Measurements from ENCODE around the gene OMA1. TPM values are rescaled to one million over a fixed set of nuclear protein-coding genes. Genes with fewer than 3 reads are reported as not detected.

The OMA1 gene
- total RNA-seq = 10 to 100 TPM; 15.4 to 16.6 TPM

DNA sequence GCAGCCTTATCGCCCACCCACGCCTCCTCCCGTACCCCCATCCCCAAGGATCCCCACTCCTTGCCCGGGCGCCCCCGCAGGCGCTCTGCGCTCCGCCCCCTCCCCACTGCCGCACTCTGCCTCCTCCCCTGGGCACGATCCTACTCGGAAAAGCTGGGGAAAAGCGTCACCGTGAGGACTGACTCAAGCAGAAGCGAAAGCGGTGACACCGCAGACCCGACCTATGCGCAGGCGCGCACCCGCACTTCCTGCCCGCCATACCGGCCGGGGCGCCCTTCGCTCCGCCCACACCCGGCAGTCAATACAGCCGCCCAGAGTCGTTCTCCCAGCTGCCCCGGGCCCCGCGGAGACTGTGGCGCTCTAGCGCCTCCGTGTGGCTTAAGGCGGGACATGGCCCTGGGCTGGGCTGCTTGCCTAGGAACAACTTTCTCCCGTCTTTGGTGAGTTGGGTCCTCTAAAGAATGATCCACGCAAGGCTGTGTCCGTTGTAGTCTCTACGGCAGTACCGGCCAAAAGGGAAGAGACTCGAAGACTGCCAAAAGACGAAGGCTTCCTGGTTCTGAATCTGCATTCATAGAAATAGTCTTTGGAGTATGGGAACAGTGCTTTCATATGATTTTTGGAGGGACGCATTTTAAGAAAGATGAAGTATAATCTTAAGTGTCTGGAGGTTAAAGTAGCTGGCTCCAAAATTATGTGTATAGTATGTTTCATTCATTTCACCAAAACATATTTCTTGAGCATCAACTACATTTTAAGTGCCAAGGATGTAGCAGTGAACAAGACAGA lies at the start of gene OMA1:
OMA1 (minus strand) TSS at position 207 of the 789 bp plus-strand sequence. CDS start 7,432 bp downstream, outside the sequence.
- H3K27me3 Mint-ChIP-seq (ENCODE audit: low read depth) = no peaks in the 10 kb centered on the region
- no peaks in the 10 kb centered on the region for H3K9me3 Mint-ChIP-seq
- peak within 1 kb of the TSS; percentile 97 for H3K27ac Mint-ChIP-seq
- intact Hi-C loops (cut with micrococcal nuclease) = loop anchor here (1.0 to 5.0 kb wide), 14 partner anchors 22 to 1268 kb away; partner anchors contain the start of genes HOOK1, JUN and MYSM1
- H3K4me1 Mint-ChIP-seq (ENCODE audit: low read depth) = peaks cover 13% of the 10 kb centered on the region
- CTCF ChIA-PET = interaction anchor here (0.7 to 5.7 kb wide), 9 partner anchors 8 to 689 kb away, joined by 3 to 62 read pairs (median 3); no protein-coding TSS in a partner anchor
- H3K4me3 Mint-ChIP-seq = peak within 1 kb of the TSS; percentile 91
- H3K36me3 Mint-ChIP-seq (ENCODE audit: low read depth) = peaks cover 3% of the 10 kb centered on the region
- peak; percentile 98 for DNase-seq

DNA sequence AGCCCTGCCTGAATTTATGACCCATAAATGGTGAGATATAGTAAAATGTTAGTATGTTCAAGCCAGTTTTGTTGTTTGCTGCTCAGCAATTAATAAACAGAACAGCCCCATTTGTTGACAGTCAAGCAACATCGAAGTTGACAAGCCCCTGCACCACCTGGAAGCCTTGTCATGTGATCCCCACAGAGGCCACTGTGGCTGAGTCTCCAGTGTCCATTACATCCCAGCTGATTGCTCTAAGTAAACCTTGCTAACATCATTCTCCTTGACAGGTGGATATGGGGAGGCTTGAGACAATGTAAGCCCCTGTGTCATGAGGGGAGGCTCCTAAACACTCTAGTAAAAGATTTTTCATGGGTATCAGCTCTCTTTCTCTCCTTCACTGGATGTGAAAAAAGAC lies 48.0 kb upstream of the OMA1 start:
- CTCF ChIA-PET = no interaction called here
- H3K27ac Mint-ChIP-seq = no peak overlapping the region
- DNase-seq = no peak
- no peaks in the 10 kb centered on the region for H3K9me3 Mint-ChIP-seq
- H3K4me1 Mint-ChIP-seq (ENCODE audit: low read depth) = no peaks in the 10 kb centered on the region
- no peak overlapping the region for H3K4me3 Mint-ChIP-seq
- H3K36me3 Mint-ChIP-seq (ENCODE audit: low read depth) = no peaks in the 10 kb centered on the region
- intact Hi-C loops (cut with micrococcal nuclease) = no loop called here
- H3K27me3 Mint-ChIP-seq (ENCODE audit: low read depth) = peaks cover 32% of the 10 kb centered on the region

DNA sequence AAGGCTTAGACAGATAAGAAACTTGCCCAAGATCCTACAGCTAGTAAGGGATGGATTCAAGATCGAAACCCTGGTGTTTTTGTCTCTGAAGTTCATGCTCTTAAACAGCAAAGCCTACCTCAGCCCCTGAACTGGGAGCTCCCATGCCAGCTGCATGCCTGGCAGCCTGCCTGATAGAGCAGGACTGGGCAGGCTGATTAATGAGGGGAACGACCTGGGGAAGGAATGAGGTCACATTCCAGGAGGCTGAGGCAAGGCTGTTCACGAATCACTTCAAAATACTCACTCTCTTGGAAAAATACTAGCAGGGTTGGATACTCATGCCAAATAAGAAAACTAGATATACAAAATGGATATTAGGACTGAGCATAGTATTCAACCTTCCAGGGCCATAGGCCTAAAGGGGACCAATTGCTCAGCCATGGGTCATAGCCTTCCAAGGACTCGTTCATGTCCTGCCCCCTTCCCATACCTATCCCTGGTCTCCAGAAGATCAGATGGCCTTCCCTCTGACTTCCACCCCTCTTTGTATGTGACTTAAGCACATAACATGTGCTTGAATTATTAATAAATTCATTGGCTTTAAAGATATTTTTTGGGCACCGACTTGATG lies 46.1 kb upstream of the OMA1 start:
- Mint-ChIP-seq H3K9me3 (no peaks in the 10 kb centered on the region), H3K36me3 (ENCODE audit: low read depth) (no peaks in the 10 kb centered on the region), H3K27me3 (ENCODE audit: low read depth) (peaks cover 21% of the 10 kb centered on the region), H3K4me3 (no peak overlapping the region), H3K27ac (no peak overlapping the region), H3K4me1 (ENCODE audit: low read depth) (no peaks in the 10 kb centered on the region)
- CTCF ChIA-PET = no interaction called here
- intact Hi-C loops (cut with micrococcal nuclease) = no loop called here
- DNase-seq = no peak

DNA sequence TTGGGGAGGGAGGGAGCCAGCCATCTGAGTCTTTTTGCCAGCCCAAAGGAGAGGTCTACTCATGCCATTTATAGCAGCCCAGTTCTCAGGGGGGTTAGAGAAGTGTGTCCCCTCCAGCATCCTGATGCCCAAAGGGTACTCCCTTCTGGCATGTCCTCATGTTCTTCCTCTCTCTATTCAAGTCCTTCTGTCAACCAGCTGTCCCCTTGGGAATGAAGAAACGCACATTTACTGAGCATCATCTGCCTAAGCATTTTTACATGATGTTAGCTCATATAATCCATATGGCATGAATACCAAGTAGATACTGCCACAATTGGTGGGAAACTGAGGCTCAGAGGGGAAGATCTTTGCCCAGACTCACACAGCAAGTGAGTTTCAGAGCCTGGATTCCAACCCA lies 45.3 kb upstream of the OMA1 start:
- H3K27ac Mint-ChIP-seq = no peak overlapping the region
- no peaks in the 10 kb centered on the region for H3K36me3 Mint-ChIP-seq (ENCODE audit: low read depth)
- CTCF ChIA-PET = no interaction called here

DNA sequence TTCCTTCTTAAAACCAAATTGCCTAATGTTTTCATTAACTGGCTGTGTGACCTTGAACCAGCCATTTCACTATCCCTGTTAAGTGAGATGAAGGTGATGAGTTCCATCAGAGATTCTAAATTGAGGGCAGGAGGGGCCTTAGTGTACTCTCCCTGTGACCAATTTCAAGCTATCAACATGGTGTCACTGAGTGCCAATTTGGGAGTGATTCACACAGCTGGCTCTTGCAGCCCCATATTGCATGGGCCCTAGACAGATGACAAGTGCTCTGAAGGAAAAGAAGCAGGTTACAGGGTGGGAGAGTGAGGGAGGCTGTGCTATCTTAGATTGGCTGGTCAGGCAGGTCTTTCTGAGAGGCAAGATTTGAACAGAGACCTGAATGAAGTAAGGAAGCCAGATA lies 43.5 kb upstream of the OMA1 start:
- DNase-seq = no peak
- intact Hi-C loops (cut with micrococcal nuclease) = no loop called here
- H3K36me3 Mint-ChIP-seq (ENCODE audit: low read depth) = no peaks in the 10 kb centered on the region
- H3K27me3 Mint-ChIP-seq (ENCODE audit: low read depth) = peaks cover 25% of the 10 kb centered on the region
- CTCF ChIA-PET = no interaction called here
- no peaks in the 10 kb centered on the region for H3K9me3 Mint-ChIP-seq
- no peaks in the 10 kb centered on the region for H3K4me1 Mint-ChIP-seq (ENCODE audit: low read depth)
- no peak overlapping the region for H3K4me3 Mint-ChIP-seq
- H3K27ac Mint-ChIP-seq = no peak overlapping the region

More for the DNA sequence above, 45.3 kb upstream of the OMA1 start:
- no peaks in the 10 kb centered on the region for H3K9me3 Mint-ChIP-seq
- no peak for DNase-seq
- H3K4me3 Mint-ChIP-seq = no peak overlapping the region
- H3K4me1 Mint-ChIP-seq (ENCODE audit: low read depth) = no peaks in the 10 kb centered on the region
- peaks cover 15% of the 10 kb centered on the region for H3K27me3 Mint-ChIP-seq (ENCODE audit: low read depth)
- intact Hi-C loops (cut with micrococcal nuclease) = no loop called here

DNA sequence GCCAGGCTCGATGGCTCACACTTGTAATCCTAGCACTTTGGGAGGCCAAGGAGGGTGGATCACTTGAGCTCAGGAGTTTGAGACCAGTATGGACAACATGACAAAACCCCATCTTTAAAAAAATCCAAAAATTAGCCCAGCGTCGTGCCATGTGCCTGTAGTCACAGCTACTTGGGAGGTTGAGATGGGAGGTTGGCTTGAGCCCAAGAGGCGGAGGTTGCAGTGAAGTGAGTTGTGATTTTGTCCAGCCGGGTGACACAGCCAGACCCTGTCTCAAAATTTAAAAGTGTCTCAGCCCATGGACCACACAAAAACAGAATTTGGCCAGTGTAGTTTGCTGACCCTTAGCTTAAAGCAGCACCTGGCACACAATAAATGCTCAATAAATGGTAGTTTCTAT lies 41.9 kb upstream of the OMA1 start:
- no peak overlapping the region for H3K4me3 Mint-ChIP-seq
- CTCF ChIA-PET = no interaction called here
- no peaks in the 10 kb centered on the region for H3K36me3 Mint-ChIP-seq (ENCODE audit: low read depth)
- no peak for DNase-seq
- intact Hi-C loops (cut with micrococcal nuclease) = no loop called here
- H3K4me1 Mint-ChIP-seq (ENCODE audit: low read depth) = peaks cover 9% of the 10 kb centered on the region
- no peaks in the 10 kb centered on the region for H3K9me3 Mint-ChIP-seq
- H3K27me3 Mint-ChIP-seq (ENCODE audit: low read depth) = peaks cover 33% of the 10 kb centered on the region
- no peak overlapping the region for H3K27ac Mint-ChIP-seq

DNA sequence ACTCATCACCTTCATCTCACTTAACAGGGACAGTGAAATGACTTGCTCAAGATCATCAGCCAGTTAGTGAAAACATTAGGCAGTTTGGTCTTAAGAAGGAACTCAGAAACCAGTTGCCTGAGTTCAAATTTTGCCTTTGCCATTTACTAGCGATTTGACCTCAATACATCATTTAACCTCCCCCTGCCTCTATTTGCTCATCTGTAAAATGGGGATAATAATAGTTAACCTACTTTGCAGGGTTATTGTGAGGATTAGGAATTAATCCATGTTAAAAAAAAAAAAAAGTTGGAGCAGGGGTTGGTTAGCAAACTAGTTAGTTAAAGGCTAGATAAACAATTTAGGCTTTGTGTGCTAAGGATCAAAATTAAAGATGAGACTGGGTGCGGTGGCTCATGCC lies 41.1 kb upstream of the OMA1 start:
- peaks cover 9% of the 10 kb centered on the region for H3K4me1 Mint-ChIP-seq (ENCODE audit: low read depth)
- CTCF ChIA-PET = no interaction called here
- no peak overlapping the region for H3K27ac Mint-ChIP-seq
- H3K27me3 Mint-ChIP-seq (ENCODE audit: low read depth) = peaks cover 30% of the 10 kb centered on the region
- no peak for DNase-seq
- intact Hi-C loops (cut with micrococcal nuclease) = no loop called here
- H3K9me3 Mint-ChIP-seq = no peaks in the 10 kb centered on the region
- no peaks in the 10 kb centered on the region for H3K36me3 Mint-ChIP-seq (ENCODE audit: low read depth)
- H3K4me3 Mint-ChIP-seq = no peak overlapping the region

DNA sequence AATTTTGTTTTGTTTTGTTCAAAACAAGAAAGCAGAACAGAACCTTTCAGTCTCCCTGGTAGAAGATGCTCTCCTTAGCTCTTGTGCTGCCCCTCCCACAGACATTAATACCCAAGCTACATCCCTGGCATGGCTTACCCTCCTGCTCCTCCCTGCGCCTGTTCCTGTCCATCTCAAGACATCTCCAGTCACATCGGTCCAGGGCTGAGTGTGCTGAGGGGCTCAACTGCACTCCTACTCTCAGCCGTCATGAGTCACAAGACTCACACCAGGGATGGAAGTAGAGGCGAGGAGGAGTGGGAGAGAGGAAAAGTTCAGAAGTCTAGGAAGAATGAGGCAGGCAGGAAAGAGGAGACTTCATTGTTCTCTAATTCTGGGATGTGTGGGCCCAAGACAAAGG lies 39.7 kb upstream of the OMA1 start:
- Mint-ChIP-seq H3K9me3 (no peaks in the 10 kb centered on the region), H3K4me3 (no peak overlapping the region), H3K4me1 (ENCODE audit: low read depth) (peaks cover 9% of the 10 kb centered on the region), H3K27me3 (ENCODE audit: low read depth) (peaks cover 31% of the 10 kb centered on the region), H3K36me3 (ENCODE audit: low read depth) (no peaks in the 10 kb centered on the region), H3K27ac (no peak overlapping the region)
- DNase-seq = no peak
- intact Hi-C loops (cut with micrococcal nuclease) = no loop called here
- CTCF ChIA-PET = no interaction called here

DNA sequence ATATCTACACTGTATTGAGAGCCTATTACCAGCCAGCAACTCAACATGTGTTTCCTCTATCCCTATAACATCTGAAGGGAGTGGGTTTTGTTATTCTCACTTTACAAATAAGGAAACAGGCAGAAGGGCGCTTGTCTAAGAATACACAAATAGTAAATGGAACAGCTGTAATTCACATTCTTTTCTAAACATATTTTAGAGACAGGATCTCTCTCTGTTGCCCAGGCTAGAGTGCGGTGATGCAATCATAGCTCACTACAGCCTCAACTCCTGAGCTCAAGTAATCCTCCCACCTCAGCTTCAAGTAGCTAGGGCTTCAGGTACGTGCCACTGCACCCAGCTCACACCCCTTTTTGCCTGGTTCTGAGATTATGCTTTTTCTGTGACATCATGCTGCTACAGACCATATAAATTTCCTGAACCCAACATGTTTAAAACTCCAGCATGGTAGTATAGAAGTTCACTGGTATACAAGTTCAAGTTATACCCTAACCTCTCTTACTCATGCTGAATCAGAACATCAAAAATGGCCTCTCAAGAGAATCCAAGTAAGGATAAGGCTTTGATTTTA lies 39.1 kb upstream of the OMA1 start:
- Mint-ChIP-seq H3K4me3 (no peak overlapping the region), H3K27me3 (ENCODE audit: low read depth) (peaks cover 36% of the 10 kb centered on the region), H3K36me3 (ENCODE audit: low read depth) (no peaks in the 10 kb centered on the region), H3K27ac (no peak overlapping the region), H3K4me1 (ENCODE audit: low read depth) (peaks cover 9% of the 10 kb centered on the region), H3K9me3 (no peaks in the 10 kb centered on the region)
- intact Hi-C loops (cut with micrococcal nuclease) = no loop called here
- CTCF ChIA-PET = no interaction called here
- DNase-seq = no peak

DNA sequence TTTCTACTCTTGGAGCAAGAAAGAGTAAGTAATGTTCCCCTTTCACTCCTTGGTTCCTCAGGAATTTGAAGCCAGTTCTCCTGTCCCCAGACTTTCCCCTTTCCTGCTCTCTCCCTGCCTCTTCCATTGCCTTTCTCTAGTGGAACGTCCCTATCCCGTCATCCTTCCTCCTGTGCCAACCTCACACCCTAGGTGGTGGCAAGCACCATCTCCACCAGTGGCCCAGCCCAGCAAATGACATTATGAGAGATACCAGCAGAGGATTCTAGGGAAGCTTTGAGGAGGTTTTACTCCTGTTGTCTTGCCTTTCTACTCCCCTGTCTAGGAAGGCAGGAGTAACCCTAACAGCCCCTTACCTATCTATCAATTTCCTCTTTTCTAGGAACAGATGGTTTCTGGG lies 38.6 kb upstream of the OMA1 start:
- Mint-ChIP-seq H3K36me3 (ENCODE audit: low read depth) (no peaks in the 10 kb centered on the region), H3K4me1 (ENCODE audit: low read depth) (peaks cover 9% of the 10 kb centered on the region), H3K9me3 (no peaks in the 10 kb centered on the region), H3K27ac (no peak overlapping the region), H3K4me3 (no peak overlapping the region), H3K27me3 (ENCODE audit: low read depth) (peaks cover 37% of the 10 kb centered on the region)
- CTCF ChIA-PET = no interaction called here
- intact Hi-C loops (cut with micrococcal nuclease) = no loop called here
- no peak for DNase-seq

DNA sequence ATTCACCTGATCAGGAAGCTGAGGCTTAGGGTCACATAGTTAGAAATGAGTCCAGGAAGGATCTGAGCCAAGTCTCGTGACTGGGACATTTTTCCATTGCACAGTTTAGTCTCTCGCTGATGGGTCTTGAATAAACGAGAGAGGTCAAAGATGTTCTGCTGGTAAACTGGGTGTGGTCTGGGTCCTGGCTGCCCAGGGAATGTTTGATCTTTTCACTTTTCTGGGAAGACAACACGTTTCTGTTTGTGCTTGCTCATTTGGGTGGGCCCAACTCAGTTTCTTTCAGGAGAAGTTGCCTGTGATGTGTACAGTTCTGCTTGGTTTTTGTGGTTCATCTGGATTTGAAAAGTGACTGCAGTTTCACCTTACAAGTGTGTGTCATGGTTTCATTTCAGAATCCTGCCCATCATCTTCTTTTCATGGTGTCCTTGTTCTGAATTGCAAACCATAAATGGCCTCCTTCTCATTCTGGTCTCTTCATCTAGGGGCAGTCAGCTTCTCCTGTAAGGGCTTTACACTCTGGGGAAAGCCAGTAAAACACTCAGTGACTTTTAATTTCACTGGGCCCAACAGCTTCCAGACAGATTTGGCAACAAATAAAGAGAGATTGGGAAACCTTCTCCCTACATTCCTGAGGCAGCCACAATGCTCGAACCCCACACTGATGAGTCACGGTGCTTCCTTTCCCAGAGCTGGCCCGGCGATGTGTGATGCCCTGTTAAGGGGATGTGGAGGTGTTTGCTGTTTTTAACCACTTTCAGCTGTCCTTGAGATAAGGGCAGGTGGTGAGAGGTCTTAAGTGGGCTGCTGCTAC lies 37.8 kb upstream of the OMA1 start:
- no peaks in the 10 kb centered on the region for H3K36me3 Mint-ChIP-seq (ENCODE audit: low read depth)
- H3K27me3 Mint-ChIP-seq (ENCODE audit: low read depth) = peaks cover 43% of the 10 kb centered on the region
- H3K4me3 Mint-ChIP-seq = no peak overlapping the region
- no peak overlapping the region for H3K27ac Mint-ChIP-seq
- CTCF ChIA-PET = no interaction called here
- H3K4me1 Mint-ChIP-seq (ENCODE audit: low read depth) = peaks cover 9% of the 10 kb centered on the region
- intact Hi-C loops (cut with micrococcal nuclease) = no loop called here
- H3K9me3 Mint-ChIP-seq = no peaks in the 10 kb centered on the region
- no peak for DNase-seq

DNA sequence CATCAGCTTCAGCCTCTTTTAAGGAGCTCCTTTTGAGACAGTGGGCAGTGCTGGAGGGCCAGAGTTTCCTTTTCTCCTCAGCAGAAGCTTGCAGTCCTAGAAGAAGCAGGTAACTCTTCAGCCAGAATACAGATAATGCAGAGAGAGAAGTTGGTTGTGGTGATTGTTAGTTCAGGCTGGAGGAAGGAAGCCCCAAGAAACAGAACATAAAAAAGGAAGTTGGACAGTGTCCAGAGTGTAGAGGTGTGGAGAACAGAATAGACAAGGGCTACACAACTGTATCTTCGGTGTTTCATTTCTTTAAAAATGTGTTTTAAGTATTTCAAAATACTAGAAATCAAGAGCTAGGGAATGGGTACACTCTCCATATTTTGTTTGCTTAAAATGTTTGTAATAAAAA lies 37.0 kb upstream of the OMA1 start:
- H3K27ac Mint-ChIP-seq = no peak overlapping the region
- no peaks in the 10 kb centered on the region for H3K36me3 Mint-ChIP-seq (ENCODE audit: low read depth)
- no peak for DNase-seq
- no peak overlapping the region for H3K4me3 Mint-ChIP-seq
- H3K27me3 Mint-ChIP-seq (ENCODE audit: low read depth) = peaks cover 46% of the 10 kb centered on the region
- H3K9me3 Mint-ChIP-seq = no peaks in the 10 kb centered on the region
- CTCF ChIA-PET = interaction anchor here (1.0 kb wide), 1 partner anchor 70 kb away, joined by 3 read pairs; no protein-coding TSS in a partner anchor
- intact Hi-C loops (cut with micrococcal nuclease) = no loop called here
- H3K4me1 Mint-ChIP-seq (ENCODE audit: low read depth) = peaks cover 9% of the 10 kb centered on the region

All from activated naive CD4-positive, alpha-beta T cell treated with anti-CD3 and anti-CD28 coated beads for 36 hours (primary cell).